BJ (cell line): ENCODE data around the gene ZNF644. TPM values are rescaled to one million over a fixed set of nuclear protein-coding genes. Genes with fewer than 3 reads are reported as not detected.
"Not testable (repeated sequence)": the region's sequence is repeated elsewhere in the genome, so short reads cannot be mapped to it uniquely, and the experiment has no call there.

ENCODE experiments used
- CTCF ChIA-PET: fragments of 350-600 bp; formaldehyde crosslinking; extraction: SDS; loops from one replicate; lab custom pipeline; 2021; ENCODE audit warnings: antibody characterized with exemption, inconsistent platforms; lab: Yijun Ruan, JAX
- POLR2A ChIA-PET: fragments of 300-600 bp; sonication (Branson Sonifier 250); formaldehyde crosslinking; extraction: SDS; loops from one replicate; lab custom pipeline; 2021; ENCODE audit warnings: antibody characterized with exemption; lab: Charles Lee
- DNase-seq: peaks from one replicate; pipeline ENCODE4 v3.0.0-alpha.2; 2011; ENCODE audit warnings: low read depth
- H3K27me3 ChIP-seq: 2 replicates; pipeline ENCODE4 v1.6.0; 2011; ENCODE audit warnings: low read length; ENCODE audit not compliant: control insufficient read depth, insufficient read depth
- H3K36me3 ChIP-seq: 2 replicates; pipeline ENCODE4 v1.5.1; 2011; ENCODE audit warnings: low read length; ENCODE audit not compliant: control insufficient read depth, insufficient read depth
- H3K4me3 ChIP-seq: 2 replicates; pipeline ENCODE4 v1.5.1; 2011; ENCODE audit warnings: low read depth, mild to moderate bottlenecking, control low read depth, low read length
- CTCF ChIP-seq: IDR thresholded peaks from 2 replicates; pipeline ENCODE4 v1.5.1; 2011; ENCODE audit warnings: low read depth, mild to moderate bottlenecking, control low read depth, inconsistent platforms, low read length, moderate library complexity; ENCODE audit not compliant: insufficient read depth
- polyA plus RNA-seq: library from polyadenylated mRNA; depleted of rRNA; stranded (reverse); fragments of >200 nt; gene quantifications from 2 replicates; pipeline ENCODE4 v1.2.3, GENCODE V29; 2011

ZNF644 gene
- polyA plus RNA-seq, 1 experiment = 7.3 TPM

DNA sequence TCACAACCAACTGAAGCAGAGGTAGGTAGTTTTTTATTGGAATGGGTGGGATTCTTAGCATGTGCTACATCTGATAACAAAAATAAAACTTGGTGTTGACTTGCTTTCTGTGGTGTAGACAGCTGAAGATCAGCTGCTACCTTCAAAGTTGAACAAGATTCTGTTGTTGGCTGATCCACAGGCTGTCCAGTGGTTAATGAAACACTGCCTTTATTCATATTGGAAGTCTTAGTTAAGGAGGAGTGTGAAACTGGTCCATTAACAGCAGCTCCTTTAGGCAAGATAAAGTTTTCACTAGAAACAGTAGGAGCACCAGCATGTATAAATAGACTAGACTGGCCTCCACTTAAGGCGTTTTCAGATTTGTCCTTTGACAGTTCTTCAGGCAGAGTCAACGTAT, 81.1 kb downstream of the ZNF644 start:
- ChIA-PET POLR2A (no interaction called here), CTCF (no interaction called here)
- H3K4me3 ChIP-seq = no peak overlapping the region
- no peak for TF ChIP-seq CTCF
- no peaks in the 10 kb centered on the region for H3K27me3 ChIP-seq
- no peak for DNase-seq
- H3K36me3 ChIP-seq = peaks cover 2% of the 10 kb centered on the region; the same call in 1 of the 2 replicates

DNA sequence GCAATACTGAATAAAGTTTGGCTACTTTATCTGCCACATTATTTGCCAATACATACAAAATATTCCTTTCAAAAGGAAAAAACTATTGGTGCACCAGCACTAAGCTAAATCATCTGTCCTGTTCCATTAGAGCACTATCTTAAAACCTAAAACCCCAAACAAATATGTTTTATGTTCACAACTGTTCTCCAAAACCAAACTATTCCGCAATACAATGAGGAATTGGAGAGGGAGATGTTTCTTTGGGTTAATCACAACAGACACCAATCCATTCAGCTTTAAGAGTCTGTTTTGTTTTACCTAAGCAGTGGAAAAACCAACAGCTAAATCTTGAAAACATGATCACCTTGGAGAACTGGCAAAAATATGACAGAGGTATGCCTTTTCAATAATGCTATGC, 85.1 kb downstream of the ZNF644 start:
- H3K4me3 ChIP-seq = no peak overlapping the region
- DNase-seq = no peak
- ChIA-PET POLR2A (no interaction called here), CTCF (interaction anchor here (1.3 kb wide), 1 partner anchor 11 kb away, joined by 4 read pairs; no protein-coding TSS in a partner anchor)
- no peak for TF ChIP-seq CTCF
- no peaks in the 10 kb centered on the region for H3K27me3 ChIP-seq
- H3K36me3 ChIP-seq = peaks cover 2% of the 10 kb centered on the region; the same call in 1 of the 2 replicates

DNA sequence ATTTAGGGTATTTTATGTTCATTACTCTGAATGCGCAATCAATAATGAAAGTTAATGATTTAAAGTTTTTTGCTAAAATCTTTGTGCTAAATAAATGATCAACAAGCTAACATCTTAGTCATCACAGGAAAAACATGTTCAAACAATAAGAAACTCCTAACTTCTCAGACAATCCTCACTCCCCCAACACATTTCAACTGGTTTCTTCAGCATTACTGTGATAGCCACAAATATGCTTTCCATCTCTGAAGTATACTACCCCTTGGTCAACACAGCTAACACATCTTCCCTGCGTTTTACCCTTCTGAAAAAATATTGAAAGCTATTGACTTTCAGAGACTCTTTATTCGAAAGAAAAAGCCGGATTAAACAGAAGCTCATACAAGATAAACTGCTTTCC, 85.8 kb downstream of the ZNF644 start:
- no peak for TF ChIP-seq CTCF
- peaks cover 2% of the 10 kb centered on the region; the same call in 1 of the 2 replicates for H3K36me3 ChIP-seq
- no peaks in the 10 kb centered on the region for H3K27me3 ChIP-seq
- POLR2A ChIA-PET = no interaction called here
- DNase-seq = no peak
- no peak overlapping the region for H3K4me3 ChIP-seq
- CTCF ChIA-PET = interaction anchor here (1.3 kb wide), 1 partner anchor 12 kb away, joined by 4 read pairs; no protein-coding TSS in a partner anchor

DNA sequence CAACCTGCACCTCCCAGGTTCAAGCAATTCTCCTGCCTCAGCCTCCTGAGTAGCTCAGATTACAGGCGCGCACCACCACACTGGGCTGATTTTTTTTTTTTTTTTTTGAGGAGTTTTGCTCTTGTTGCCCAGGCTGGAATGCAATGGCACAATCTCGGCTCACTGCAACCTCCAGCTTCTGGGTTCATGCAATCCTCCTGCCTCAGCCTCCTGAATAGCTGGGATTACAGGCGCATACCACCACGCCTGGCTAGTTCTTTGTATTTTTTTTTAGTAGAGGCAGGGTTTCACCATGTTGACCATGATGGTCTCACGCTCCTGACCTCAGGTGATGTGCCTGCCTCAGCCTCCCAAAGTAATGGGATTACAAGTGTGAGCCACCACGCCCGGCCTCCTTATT, 93.6 kb downstream of the ZNF644 start:
- DNase-seq, H3K36me3 ChIP-seq, H3K27me3 ChIP-seq, H3K4me3 ChIP-seq, POLR2A ChIA-PET, CTCF ChIA-PET: not testable (repeated sequence)

DNA sequence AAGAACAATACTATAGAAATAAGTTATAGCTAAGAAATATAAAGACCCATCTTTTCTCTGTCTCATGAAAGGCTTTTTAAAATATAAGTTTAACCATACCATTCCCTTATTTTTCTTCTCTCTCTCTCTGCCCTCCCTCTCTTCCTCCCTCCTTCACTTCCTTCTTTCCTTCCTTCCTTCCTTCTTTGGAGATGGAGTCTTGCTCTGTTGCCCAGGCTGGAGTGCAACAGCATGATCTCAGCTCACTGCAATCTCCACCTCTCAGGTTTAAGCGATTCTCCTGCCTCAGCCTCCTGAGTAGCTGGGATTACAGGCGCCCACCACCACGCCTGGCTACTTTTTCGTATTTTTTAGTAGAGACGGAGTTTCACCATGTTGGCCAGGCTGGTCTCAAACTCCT, 94.2 kb downstream of the ZNF644 start:
- H3K36me3 ChIP-seq, CTCF ChIA-PET, DNase-seq, H3K27me3 ChIP-seq, H3K4me3 ChIP-seq, POLR2A ChIA-PET: not testable (repeated sequence)

DNA sequence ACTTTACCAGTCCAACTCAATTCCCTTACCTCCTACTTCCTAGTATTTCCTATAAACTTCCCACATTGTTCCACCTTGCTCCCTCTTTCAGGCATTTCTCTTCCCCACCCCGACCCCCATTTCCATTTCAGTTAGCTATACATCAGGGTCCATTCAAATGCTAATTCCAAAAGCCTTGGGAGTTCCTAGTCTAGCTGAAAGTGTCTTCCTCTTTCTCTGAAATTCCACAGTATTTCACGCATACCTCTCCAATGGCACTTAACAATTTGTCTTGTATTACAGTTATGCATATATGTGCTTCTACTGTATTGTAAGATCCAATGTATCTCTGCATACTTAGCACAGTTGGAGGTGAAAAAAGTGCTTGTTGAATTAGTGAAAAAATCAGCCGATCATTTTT, 94.9 kb downstream of the ZNF644 start:
- H3K36me3 ChIP-seq = no peaks in the 10 kb centered on the region
- H3K27me3 ChIP-seq = no peaks in the 10 kb centered on the region
- ChIA-PET POLR2A (no interaction called here), CTCF (interaction anchor here (0.6 to 2.3 kb wide), 2 partner anchors 14 to 107 kb away, joined by 3 to 6 read pairs; no protein-coding TSS in a partner anchor)
- no peak overlapping the region for H3K4me3 ChIP-seq
- no peak for TF ChIP-seq CTCF
- no peak for DNase-seq
